ENCODE data around the gene RAPGEF6.

DNA sequence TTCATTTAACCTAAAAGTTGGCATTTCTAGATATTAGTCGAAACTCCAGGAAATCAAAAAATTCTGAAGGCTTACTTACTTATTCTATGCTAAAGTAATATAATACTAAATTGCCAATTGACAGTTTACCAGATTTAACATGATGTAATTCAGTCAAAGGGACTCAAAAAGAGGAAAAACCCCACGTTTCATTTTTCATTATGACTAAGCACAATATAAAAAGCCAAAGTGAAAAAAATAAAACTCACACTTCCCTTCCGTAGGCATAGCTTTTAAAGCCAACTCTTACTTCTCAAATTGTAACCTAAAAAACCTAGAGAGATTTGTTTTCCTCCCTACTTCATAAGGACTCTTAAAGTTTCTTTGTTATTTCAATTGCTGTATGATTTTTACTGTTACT lies 146.6 kb downstream of the RAPGEF6 start:
- no peak for TF ChIP-seq CSDC2 (CRISPR knock-in tag; IDR thresholded peaks at IDR 0.05)
- no peak for TF ChIP-seq GLIS3 (CRISPR knock-in tag; IDR thresholded peaks at IDR 0.05)
- TF ChIP-seq, protein P1, sequence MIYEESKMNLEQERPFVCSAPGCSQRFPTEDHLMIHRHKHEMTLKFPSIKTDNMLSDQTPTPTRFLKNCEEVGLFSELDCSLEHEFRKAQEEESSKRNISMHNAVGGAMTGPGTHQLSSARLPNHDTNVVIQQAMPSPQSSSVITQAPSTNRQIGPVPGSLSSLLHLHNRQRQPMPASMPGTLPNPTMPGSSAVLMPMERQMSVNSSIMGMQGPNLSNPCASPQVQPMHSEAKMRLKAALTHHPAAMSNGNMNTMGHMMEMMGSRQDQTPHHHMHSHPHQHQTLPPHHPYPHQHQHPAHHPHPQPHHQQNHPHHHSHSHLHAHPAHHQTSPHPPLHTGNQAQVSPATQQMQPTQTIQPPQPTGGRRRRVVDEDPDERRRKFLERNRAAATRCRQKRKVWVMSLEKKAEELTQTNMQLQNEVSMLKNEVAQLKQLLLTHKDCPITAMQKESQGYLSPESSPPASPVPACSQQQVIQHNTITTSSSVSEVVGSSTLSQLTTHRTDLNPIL (CRISPR knock-in tag; IDR thresholded peaks at IDR 0.05; ENCODE audit: low read depth), result no peak
- no peak for TF ChIP-seq ZFP3 (CRISPR knock-in tag; IDR thresholded peaks at IDR 0.05)
- TF ChIP-seq, protein P2, sequence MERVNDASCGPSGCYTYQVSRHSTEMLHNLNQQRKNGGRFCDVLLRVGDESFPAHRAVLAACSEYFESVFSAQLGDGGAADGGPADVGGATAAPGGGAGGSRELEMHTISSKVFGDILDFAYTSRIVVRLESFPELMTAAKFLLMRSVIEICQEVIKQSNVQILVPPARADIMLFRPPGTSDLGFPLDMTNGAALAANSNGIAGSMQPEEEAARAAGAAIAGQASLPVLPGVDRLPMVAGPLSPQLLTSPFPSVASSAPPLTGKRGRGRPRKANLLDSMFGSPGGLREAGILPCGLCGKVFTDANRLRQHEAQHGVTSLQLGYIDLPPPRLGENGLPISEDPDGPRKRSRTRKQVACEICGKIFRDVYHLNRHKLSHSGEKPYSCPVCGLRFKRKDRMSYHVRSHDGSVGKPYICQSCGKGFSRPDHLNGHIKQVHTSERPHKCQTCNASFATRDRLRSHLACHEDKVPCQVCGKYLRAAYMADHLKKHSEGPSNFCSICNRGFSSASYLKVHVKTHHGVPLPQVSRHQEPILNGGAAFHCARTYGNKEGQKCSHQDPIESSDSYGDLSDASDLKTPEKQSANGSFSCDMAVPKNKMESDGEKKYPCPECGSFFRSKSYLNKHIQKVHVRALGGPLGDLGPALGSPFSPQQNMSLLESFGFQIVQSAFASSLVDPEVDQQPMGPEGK (CRISPR knock-in tag; IDR thresholded peaks at IDR 0.05; ENCODE audit: borderline replicate concordance), result no peak
- TF ChIP-seq ARNTL (CRISPR knock-in tag; IDR thresholded peaks at IDR 0.05; ENCODE audit: borderline replicate concordance, low read depth), result no peak
- no peak for TF ChIP-seq ZNF8 (CRISPR knock-in tag; IDR thresholded peaks at IDR 0.05)
- no peak for TF ChIP-seq ESRRG (CRISPR knock-in tag; IDR thresholded peaks at IDR 0.05)
- no peak for TF ChIP-seq ISL1 (CRISPR knock-in tag; IDR thresholded peaks at IDR 0.05)
- no peak for TF ChIP-seq BACH2 (CRISPR knock-in tag; IDR thresholded peaks at IDR 0.05; ENCODE audit: borderline replicate concordance)
